Measurements from ENCODE around the gene NKAIN1. TPM values are rescaled to one million over a fixed set of nuclear protein-coding genes. Genes with fewer than 3 reads are reported as not detected.

Gene NKAIN1
- total and polyA plus RNA-seq, 2 experiments from 2014 or later: 14.7 to 56.7 TPM

- H3K27me3 ChIP-seq (ENCODE audit: insufficient read depth): no peaks in the 10 kb centered on the region
- no peaks in the 10 kb centered on the region for H4K20me1 ChIP-seq (replicated peaks; ENCODE audit: insufficient read depth)
- H3K4me2 ChIP-seq: no peak overlapping the region
- DNase-seq (ENCODE audit: low spot score): no peak
- H3K27ac ChIP-seq (ENCODE audit: low read depth): no peak overlapping the region
- H3K36me3 Mint-ChIP-seq (ENCODE audit: low read depth): peaks cover 17% of the 10 kb centered on the region; the same call in 1 of the 3 replicates
- H3K4me1 Mint-ChIP-seq: peaks cover 13% of the 10 kb centered on the region; the same call in 2 of the 3 replicates
- H3K9me2 ChIP-seq (ENCODE audit: insufficient read depth): no peaks in the 10 kb centered on the region
- TF ChIP-seq REST (IDR thresholded peaks at IDR 0.05; ENCODE audit: unreplicated experiment): no peak
- TF ChIP-seq ZNF331 (CRISPR knock-in tag; IDR thresholded peaks at IDR 0.05; ENCODE audit: low read depth): no peak
- no peak for TF ChIP-seq EZH2 (IDR thresholded peaks at IDR 0.05; ENCODE audit: low read depth, unreplicated experiment)
- TF ChIP-seq EZH2phosphoT487 (IDR thresholded peaks at IDR 0.05; ENCODE audit: unreplicated experiment): no peak
- no peak for TF ChIP-seq STAT1 (IDR thresholded peaks at IDR 0.05; ENCODE audit: unreplicated experiment)
- TF ChIP-seq, protein P1, sequence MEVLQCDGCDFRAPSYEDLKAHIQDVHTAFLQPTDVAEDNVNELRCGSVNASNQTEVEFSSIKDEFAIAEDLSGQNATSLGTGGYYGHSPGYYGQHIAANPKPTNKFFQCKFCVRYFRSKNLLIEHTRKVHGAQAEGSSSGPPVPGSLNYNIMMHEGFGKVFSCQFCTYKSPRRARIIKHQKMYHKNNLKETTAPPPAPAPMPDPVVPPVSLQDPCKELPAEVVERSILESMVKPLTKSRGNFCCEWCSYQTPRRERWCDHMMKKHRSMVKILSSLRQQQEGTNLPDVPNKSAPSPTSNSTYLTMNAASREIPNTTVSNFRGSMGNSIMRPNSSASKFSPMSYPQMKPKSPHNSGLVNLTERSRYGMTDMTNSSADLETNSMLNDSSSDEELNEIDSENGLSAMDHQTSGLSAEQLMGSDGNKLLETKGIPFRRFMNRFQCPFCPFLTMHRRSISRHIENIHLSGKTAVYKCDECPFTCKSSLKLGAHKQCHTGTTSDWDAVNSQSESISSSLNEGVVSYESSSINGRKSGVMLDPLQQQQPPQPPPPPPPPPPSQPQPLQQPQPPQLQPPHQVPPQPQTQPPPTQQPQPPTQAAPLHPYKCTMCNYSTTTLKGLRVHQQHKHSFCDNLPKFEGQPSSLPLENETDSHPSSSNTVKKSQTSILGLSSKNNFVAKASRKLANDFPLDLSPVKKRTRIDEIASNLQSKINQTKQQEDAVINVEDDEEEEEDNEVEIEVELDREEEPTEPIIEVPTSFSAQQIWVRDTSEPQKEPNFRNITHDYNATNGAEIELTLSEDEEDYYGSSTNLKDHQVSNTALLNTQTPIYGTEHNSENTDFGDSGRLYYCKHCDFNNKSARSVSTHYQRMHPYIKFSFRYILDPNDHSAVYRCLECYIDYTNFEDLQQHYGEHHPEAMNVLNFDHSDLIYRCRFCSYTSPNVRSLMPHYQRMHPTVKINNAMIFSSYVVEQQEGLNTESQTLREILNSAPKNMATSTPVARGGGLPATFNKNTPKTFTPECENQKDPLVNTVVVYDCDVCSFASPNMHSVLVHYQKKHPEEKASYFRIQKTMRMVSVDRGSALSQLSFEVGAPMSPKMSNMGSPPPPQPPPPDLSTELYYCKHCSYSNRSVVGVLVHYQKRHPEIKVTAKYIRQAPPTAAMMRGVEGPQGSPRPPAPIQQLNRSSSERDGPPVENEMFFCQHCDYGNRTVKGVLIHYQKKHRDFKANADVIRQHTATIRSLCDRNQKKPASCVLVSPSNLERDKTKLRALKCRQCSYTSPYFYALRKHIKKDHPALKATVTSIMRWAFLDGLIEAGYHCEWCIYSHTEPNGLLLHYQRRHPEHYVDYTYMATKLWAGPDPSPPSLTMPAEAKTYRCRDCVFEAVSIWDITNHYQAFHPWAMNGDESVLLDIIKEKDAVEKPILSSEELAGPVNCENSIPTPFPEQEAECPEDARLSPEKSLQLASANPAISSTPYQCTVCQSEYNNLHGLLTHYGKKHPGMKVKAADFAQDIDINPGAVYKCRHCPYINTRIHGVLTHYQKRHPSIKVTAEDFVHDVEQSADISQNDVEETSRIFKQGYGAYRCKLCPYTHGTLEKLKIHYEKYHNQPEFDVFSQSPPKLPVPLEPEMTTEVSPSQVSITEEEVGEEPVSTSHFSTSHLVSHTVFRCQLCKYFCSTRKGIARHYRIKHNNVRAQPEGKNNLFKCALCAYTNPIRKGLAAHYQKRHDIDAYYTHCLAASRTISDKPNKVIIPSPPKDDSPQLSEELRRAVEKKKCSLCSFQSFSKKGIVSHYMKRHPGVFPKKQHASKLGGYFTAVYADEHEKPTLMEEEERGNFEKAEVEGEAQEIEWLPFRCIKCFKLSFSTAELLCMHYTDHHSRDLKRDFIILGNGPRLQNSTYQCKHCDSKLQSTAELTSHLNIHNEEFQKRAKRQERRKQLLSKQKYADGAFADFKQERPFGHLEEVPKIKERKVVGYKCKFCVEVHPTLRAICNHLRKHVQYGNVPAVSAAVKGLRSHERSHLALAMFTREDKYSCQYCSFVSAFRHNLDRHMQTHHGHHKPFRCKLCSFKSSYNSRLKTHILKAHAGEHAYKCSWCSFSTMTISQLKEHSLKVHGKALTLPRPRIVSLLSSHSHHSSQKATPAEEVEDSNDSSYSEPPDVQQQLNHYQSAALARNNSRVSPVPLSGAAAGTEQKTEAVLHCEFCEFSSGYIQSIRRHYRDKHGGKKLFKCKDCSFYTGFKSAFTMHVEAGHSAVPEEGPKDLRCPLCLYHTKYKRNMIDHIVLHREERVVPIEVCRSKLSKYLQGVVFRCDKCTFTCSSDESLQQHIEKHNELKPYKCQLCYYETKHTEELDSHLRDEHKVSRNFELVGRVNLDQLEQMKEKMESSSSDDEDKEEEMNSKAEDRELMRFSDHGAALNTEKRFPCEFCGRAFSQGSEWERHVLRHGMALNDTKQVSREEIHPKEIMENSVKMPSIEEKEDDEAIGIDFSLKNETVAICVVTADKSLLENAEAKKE (CRISPR knock-in tag; IDR thresholded peaks at IDR 0.05): no peak
- TF ChIP-seq JUNB (IDR thresholded peaks at IDR 0.05; ENCODE audit: unreplicated experiment): no peak
- TF ChIP-seq, protein P2, sequence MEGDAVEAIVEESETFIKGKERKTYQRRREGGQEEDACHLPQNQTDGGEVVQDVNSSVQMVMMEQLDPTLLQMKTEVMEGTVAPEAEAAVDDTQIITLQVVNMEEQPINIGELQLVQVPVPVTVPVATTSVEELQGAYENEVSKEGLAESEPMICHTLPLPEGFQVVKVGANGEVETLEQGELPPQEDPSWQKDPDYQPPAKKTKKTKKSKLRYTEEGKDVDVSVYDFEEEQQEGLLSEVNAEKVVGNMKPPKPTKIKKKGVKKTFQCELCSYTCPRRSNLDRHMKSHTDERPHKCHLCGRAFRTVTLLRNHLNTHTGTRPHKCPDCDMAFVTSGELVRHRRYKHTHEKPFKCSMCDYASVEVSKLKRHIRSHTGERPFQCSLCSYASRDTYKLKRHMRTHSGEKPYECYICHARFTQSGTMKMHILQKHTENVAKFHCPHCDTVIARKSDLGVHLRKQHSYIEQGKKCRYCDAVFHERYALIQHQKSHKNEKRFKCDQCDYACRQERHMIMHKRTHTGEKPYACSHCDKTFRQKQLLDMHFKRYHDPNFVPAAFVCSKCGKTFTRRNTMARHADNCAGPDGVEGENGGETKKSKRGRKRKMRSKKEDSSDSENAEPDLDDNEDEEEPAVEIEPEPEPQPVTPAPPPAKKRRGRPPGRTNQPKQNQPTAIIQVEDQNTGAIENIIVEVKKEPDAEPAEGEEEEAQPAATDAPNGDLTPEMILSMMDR (conservative IDR thresholded peaks at IDR 0.05; ENCODE audit: low read depth in 2 of 2): no peak
- TF ChIP-seq CREB1 (CRISPR knock-in tag; IDR thresholded peaks at IDR 0.05; ENCODE audit: low read depth): no peak
- no peak for TF ChIP-seq ZNF114 (CRISPR knock-in tag; IDR thresholded peaks at IDR 0.05)
- TF ChIP-seq ETS1 (IDR thresholded peaks at IDR 0.05): no peak
- TF ChIP-seq NANOG (IDR thresholded peaks at IDR 0.05; ENCODE audit: borderline replicate concordance): no peak
- TF ChIP-seq POLR2AphosphoS5 (IDR thresholded peaks at IDR 0.05; ENCODE audit: low read depth): no peak
- peaks cover 5% of the 10 kb centered on the region for H3K4me1 ChIP-seq (ENCODE audit: insufficient read depth)
- peaks cover 5% of the 10 kb centered on the region; the same call in 1 of the 2 replicates for H3F3A ChIP-seq (replicated peaks; ENCODE audit: low read depth)
- H3K4me3 ChIP-seq: no peak overlapping the region
- no peak overlapping the region for H3K4me3 Mint-ChIP-seq
- H3K27ac Mint-ChIP-seq: no peak overlapping the region
- no peaks in the 10 kb centered on the region for H3K36me3 ChIP-seq (ENCODE audit: insufficient read depth)
- no peak overlapping the region for H2AFZ ChIP-seq
- peaks cover 10% of the 10 kb centered on the region; the same call in 2 of the 3 replicates for H3K9me3 Mint-ChIP-seq
- H3K79me2 ChIP-seq (replicated peaks; ENCODE audit: insufficient read depth): no peaks in the 10 kb centered on the region
- H3K27me3 Mint-ChIP-seq (ENCODE audit: insufficient read depth, low read depth, poor library complexity): peaks cover 15% of the 10 kb centered on the region
- ATAC-seq: no peak
Observed at GRCh38 chr1:31153423-31153822, 86.3 kb downstream of the NKAIN1 start.

Measured in GM23338 (cell line).